Stimulated activated naive CD4-positive, alpha-beta T cell treated with Interleukin-2 at 50 U/mL for 16 hours (primary cell): ENCODE measurements around the gene DHRS9.

ENCODE experiments used
- DNase-seq: peaks from one replicate; lab custom pipeline; 2025; lab: John Stamatoyannopoulos, UW

Gene DHRS9

GRCh38 chr2:169065864-169066517 lies 3.4 kb upstream of the DHRS9 start:
- no peak for DNase-seq

- no peak for DNase-seq
These were observed 2.5 kb upstream of the DHRS9 start for GRCh38 chr2:169066897-169067296.

GRCh38 chr2:169069833-169070232 lies 470 bp downstream of the DHRS9 start:
- no peak for DNase-seq

GRCh38 chr2:169071455-169071854 lies 2.1 kb downstream of the DHRS9 start:
- DNase-seq, result no peak

GRCh38 chr2:169072163-169072925 lies 3.0 kb downstream of the DHRS9 start:
- DNase-seq, result no peak

- DNase-seq, result no peak
These were observed 4.0 kb downstream of the DHRS9 start for GRCh38 chr2:169073211-169073962.

GRCh38 chr2:169073963-169074751 lies 4.8 kb downstream of the DHRS9 start:
- DNase-seq, result no peak

- DNase-seq, result no peak
These were observed 8.4 kb downstream of the DHRS9 start for GRCh38 chr2:169077674-169078240.

- no peak for DNase-seq
These were observed 11.1 kb downstream of the DHRS9 start for GRCh38 chr2:169080250-169081069.

GRCh38 chr2:169081551-169081950 lies 12.2 kb downstream of the DHRS9 start:
- no peak for DNase-seq

GRCh38 chr2:169082995-169083394 lies 13.6 kb downstream of the DHRS9 start:
- DNase-seq, result no peak

GRCh38 chr2:169086893-169087467 lies 17.6 kb downstream of the DHRS9 start:
- DNase-seq, result no peak

GRCh38 chr2:169087757-169088379 lies 18.5 kb downstream of the DHRS9 start:
- DNase-seq, result no peak

GRCh38 chr2:169089182-169089581 lies 19.8 kb downstream of the DHRS9 start:
- DNase-seq, result no peak

GRCh38 chr2:169090133-169090820 lies 20.9 kb downstream of the DHRS9 start:
- no peak for DNase-seq

- no peak for DNase-seq
These were observed 21.9 kb downstream of the DHRS9 start for GRCh38 chr2:169091256-169091655.

- DNase-seq, result no peak
These were observed 22.6 kb downstream of the DHRS9 start for GRCh38 chr2:169091761-169092519.

GRCh38 chr2:169093535-169093934 lies 24.2 kb downstream of the DHRS9 start:
- no peak for DNase-seq

- DNase-seq, result no peak
These were observed 25.3 kb downstream of the DHRS9 start for GRCh38 chr2:169094676-169095075.
